ENCODE results near the gene DDX42. TPM values are rescaled to one million over a fixed set of nuclear protein-coding genes. Genes with fewer than 3 reads are reported as not detected.
A peak's percentile ranks its signal among the peaks of the same experiment; 100 is the strongest.

DDX42 gene
- total RNA-seq, 1 experiment from 2014 or later, result 174 TPM

- no peaks in the 10 kb centered on the region for H3K9me2 ChIP-seq (ENCODE audit: insufficient read depth)
- RAD21 ChIA-PET (ENCODE audit: low non-redundant PET in 1 of 2, low total read pairs in 2 of 2, uncharacterized antibody in 2 of 2, unreplicated experiment in 2 of 2), result no interaction called here
- H3K79me2 ChIP-seq (ENCODE audit: insufficient read depth, low read length), result peaks cover 94% of the 10 kb centered on the region
- H3K36me3 ChIP-seq (ENCODE audit: control insufficient read depth in 1 of 2, insufficient read depth in 2 of 2, low read length in 2 of 2), result peaks cover 6 to 20% of the 10 kb centered on the region in 2 experiments; a peak in 2 of 4 replicates
- intact Hi-C loops (cut with micrococcal nuclease), result loop anchor here (1.0 to 2.0 kb wide), 3 partner anchors 32 to 70 kb away; partner anchors contain the start of genes FTSJ3, PSMC5, SMARCD2 and STRADA
- peak overlapping the region; percentile 84 for H3K4me2 ChIP-seq (ENCODE audit: low read length)
- H3K27me3 ChIP-seq (ENCODE audit: insufficient read depth, low read length), result no peaks in the 10 kb centered on the region
- peak overlapping the region; percentile 94 for H3K9ac ChIP-seq (ENCODE audit: low read length)
- H3K27ac ChIP-seq (ENCODE audit: low read depth, low read length), result peak overlapping the region; percentile 91
- H4K20me1 ChIP-seq (ENCODE audit: insufficient read depth), result peaks cover 16% of the 10 kb centered on the region; the same call in 1 of the 2 replicates
- POLR2A ChIA-PET, result interaction anchor here (1.2 to 2.7 kb wide), 11 partner anchors 8 to 312 kb away, joined by 3 to 42 read pairs (median 13); partner anchors contain the start of genes FTSJ3 and PSMC5
- no peak overlapping the region for H2AFZ ChIP-seq (ENCODE audit: low read depth, low read length, poor library complexity, severe bottlenecking)
- CTCF ChIA-PET, result interaction anchor here (1.0 kb wide), 1 partner anchor 62 kb away, joined by 3 read pairs; no protein-coding TSS in a partner anchor
- H3K9me3 ChIP-seq (ENCODE audit: control insufficient read depth in 1 of 2, insufficient read depth in 1 of 2, low read depth in 1 of 2, low read length in 2 of 2), result no peaks in the 10 kb centered on the region
- H3K4me1 ChIP-seq (ENCODE audit: control insufficient read depth in 1 of 2, insufficient read depth in 2 of 2, low read length in 2 of 2), result peaks cover 15 to 29% of the 10 kb centered on the region in 2 experiments
- DNase-seq (ENCODE audit: low read depth, low spot score) (no peak), ATAC-seq (no peak)
- TSS peak; percentile 81 for BruUV-seq (replicated peaks)
- H3K4me3 ChIP-seq (replicated peaks in 1 of 2; ENCODE audit: low read depth in 1 of 2, low read length in 2 of 2), result peak overlapping the region; percentile 81 to 83
- no peak for TF ChIP-seq POLR2A (IDR thresholded peaks at IDR 0.05; ENCODE audit: borderline replicate concordance, extremely low read depth, insufficient read depth, insufficient read length)
- TF ChIP-seq SIN3A (IDR thresholded peaks at IDR 0.05; ENCODE audit: low read depth), result no peak
- no peak for TF ChIP-seq EZH2phosphoT487 (IDR thresholded peaks at IDR 0.05; ENCODE audit: borderline replicate concordance)
- TF ChIP-seq ZFX (IDR thresholded peaks at IDR 0.05), result no peak
- TF ChIP-seq EGR1 (IDR thresholded peaks at IDR 0.05; ENCODE audit: low read depth), result no peak
- TF ChIP-seq TCF7L2 (IDR thresholded peaks at IDR 0.05; ENCODE audit: borderline replicate concordance, extremely low read depth, insufficient read depth, insufficient read length), result no peak
- no peak for TF ChIP-seq REST (IDR thresholded peaks at IDR 0.05; ENCODE audit: low read depth)
Measured at GRCh38 chr17:63772801-63773271, 1.1 kb upstream of the DDX42 start.
